B cell (primary cell): ENCODE results near the gene RAB11FIP3.

ENCODE experiments used
- EZH2 ChIP-seq: IDR thresholded peaks from 2 replicates; pipeline ENCODE4 v1.6.1; 2012; ENCODE audit warnings: borderline replicate concordance, low read depth, mild to moderate bottlenecking, moderate library complexity, low read length; ENCODE audit not compliant: insufficient read depth, poor library complexity, severe bottlenecking
- TF ChIP-seq, protein P1 (sequence below): fragments of 200-600 bp; IDR thresholded peaks from one replicate; pipeline ENCODE4 v1.8.0; 2022; ENCODE audit warnings: antibody characterized with exemption, mild to moderate bottlenecking

- TF ChIP-seq, protein P1, sequence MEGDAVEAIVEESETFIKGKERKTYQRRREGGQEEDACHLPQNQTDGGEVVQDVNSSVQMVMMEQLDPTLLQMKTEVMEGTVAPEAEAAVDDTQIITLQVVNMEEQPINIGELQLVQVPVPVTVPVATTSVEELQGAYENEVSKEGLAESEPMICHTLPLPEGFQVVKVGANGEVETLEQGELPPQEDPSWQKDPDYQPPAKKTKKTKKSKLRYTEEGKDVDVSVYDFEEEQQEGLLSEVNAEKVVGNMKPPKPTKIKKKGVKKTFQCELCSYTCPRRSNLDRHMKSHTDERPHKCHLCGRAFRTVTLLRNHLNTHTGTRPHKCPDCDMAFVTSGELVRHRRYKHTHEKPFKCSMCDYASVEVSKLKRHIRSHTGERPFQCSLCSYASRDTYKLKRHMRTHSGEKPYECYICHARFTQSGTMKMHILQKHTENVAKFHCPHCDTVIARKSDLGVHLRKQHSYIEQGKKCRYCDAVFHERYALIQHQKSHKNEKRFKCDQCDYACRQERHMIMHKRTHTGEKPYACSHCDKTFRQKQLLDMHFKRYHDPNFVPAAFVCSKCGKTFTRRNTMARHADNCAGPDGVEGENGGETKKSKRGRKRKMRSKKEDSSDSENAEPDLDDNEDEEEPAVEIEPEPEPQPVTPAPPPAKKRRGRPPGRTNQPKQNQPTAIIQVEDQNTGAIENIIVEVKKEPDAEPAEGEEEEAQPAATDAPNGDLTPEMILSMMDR = no peak
- no peak for TF ChIP-seq EZH2
These were observed 88.5 kb downstream of the RAB11FIP3 start for GRCh38 chr16:513950-514349.
